DMS53 (cell line): ENCODE measurements around the gene ITSN1.
"Not testable (repeated sequence)": the region's sequence is repeated elsewhere in the genome, so short reads cannot be mapped to it uniquely, and the experiment has no call there.

ENCODE experiments used
- DNase-seq: peaks from one replicate; lab custom pipeline; 2025; lab: John Stamatoyannopoulos, UW

ITSN1 gene

GRCh38 chr21:33682992-33683627 lies 40.8 kb downstream of the ITSN1 start:
- DNase-seq: no peak

- DNase-seq: no peak
These were observed 41.8 kb downstream of the ITSN1 start for GRCh38 chr21:33684068-33684467.

GRCh38 chr21:33684923-33685560 lies 42.7 kb downstream of the ITSN1 start:
- DNase-seq: no peak

GRCh38 chr21:33685613-33686197 lies 43.4 kb downstream of the ITSN1 start:
- DNase-seq: peak; percentile 24

GRCh38 chr21:33686386-33686785 lies 44.1 kb downstream of the ITSN1 start:
- DNase-seq: peak; percentile 1

- DNase-seq: peak; percentile 49
These were observed 45.3 kb downstream of the ITSN1 start for GRCh38 chr21:33687634-33688033.

- DNase-seq: no peak
These were observed 46.1 kb downstream of the ITSN1 start for GRCh38 chr21:33688353-33688752.

GRCh38 chr21:33690874-33691273 lies 48.6 kb downstream of the ITSN1 start:
- no peak for DNase-seq

GRCh38 chr21:33691945-33692603 lies 49.8 kb downstream of the ITSN1 start:
- DNase-seq: no peak

- no peak for DNase-seq
These were observed 53.5 kb downstream of the ITSN1 start for GRCh38 chr21:33695813-33696212.

GRCh38 chr21:33696465-33696864 lies 54.2 kb downstream of the ITSN1 start:
- DNase-seq: no peak

GRCh38 chr21:33698087-33698860 lies 56.0 kb downstream of the ITSN1 start:
- no peak for DNase-seq

- DNase-seq: no peak
These were observed 57.0 kb downstream of the ITSN1 start for GRCh38 chr21:33699277-33699676.

GRCh38 chr21:33700491-33700890 lies 58.2 kb downstream of the ITSN1 start:
- DNase-seq: no peak

- peak; percentile 50 for DNase-seq
These were observed 61.7 kb downstream of the ITSN1 start for GRCh38 chr21:33703750-33704606.

GRCh38 chr21:33707846-33708245 lies 65.5 kb downstream of the ITSN1 start:
- no peak for DNase-seq

- no peak for DNase-seq
These were observed 66.6 kb downstream of the ITSN1 start for GRCh38 chr21:33708874-33709273.

GRCh38 chr21:33712022-33712803 lies 69.9 kb downstream of the ITSN1 start:
- DNase-seq: no peak

- DNase-seq: no peak
These were observed 78.8 kb downstream of the ITSN1 start for GRCh38 chr21:33721081-33721480.

- not testable (repeated sequence) for DNase-seq
These were observed 86.8 kb downstream of the ITSN1 start for GRCh38 chr21:33729139-33729538.
